H9 (cell line): ENCODE results near the gene S100Z. TPM values are rescaled to one million over a fixed set of nuclear protein-coding genes. Genes with fewer than 3 reads are reported as not detected.
"Not testable (repeated sequence)": the region's sequence is repeated elsewhere in the genome, so short reads cannot be mapped to it uniquely, and the experiment has no call there.

ENCODE experiments used
- DNase-seq: peaks from one replicate; pipeline ENCODE4 v3.0.0-alpha.2; 2017
- H2AFZ ChIP-seq: one replicate; pipeline ENCODE4 v1.6.1; 2013; ENCODE audit warnings: mild to moderate bottlenecking, low read length, control low read depth, moderate library complexity
- H2AK5ac ChIP-seq: 2 replicates; pipeline ENCODE4 v1.6.1; 2013; ENCODE audit warnings: low read length, control low read depth, mixed read lengths; ENCODE audit not compliant: insufficient read length
- H2BK120ac ChIP-seq: one replicate; pipeline ENCODE4 v1.6.1; 2013; ENCODE audit warnings: low read depth, mild to moderate bottlenecking, low read length, control low read depth, inconsistent platforms; ENCODE audit not compliant: poor library complexity, severe bottlenecking
- H2BK12ac ChIP-seq: 2 replicates; pipeline ENCODE4 v1.6.1; 2013; ENCODE audit warnings: low read length, control low read depth, mixed read lengths, low read depth; ENCODE audit not compliant: insufficient read length
- H2BK15ac ChIP-seq: 2 replicates; pipeline ENCODE4 v1.6.1; 2013; ENCODE audit warnings: low read depth, low read length, control low read depth
- H2BK20ac ChIP-seq: one replicate; pipeline ENCODE4 v1.6.1; 2013; ENCODE audit warnings: low read depth, mild to moderate bottlenecking, low read length, control low read depth, inconsistent platforms; ENCODE audit not compliant: poor library complexity, severe bottlenecking
- H2BK5ac ChIP-seq: 2 replicates; pipeline ENCODE4 v1.6.1; 2013; ENCODE audit warnings: low read length, control low read depth, mixed read lengths; ENCODE audit not compliant: insufficient read length
- H3K14ac ChIP-seq: 2 replicates; pipeline ENCODE4 v1.6.1; 2013; ENCODE audit warnings: low read length, control low read depth; ENCODE audit not compliant: insufficient read depth
- H3K18ac ChIP-seq: 2 replicates; pipeline ENCODE4 v1.6.1; 2013; ENCODE audit warnings: low read depth, mild to moderate bottlenecking, mixed read lengths, low read length, control low read depth; ENCODE audit not compliant: insufficient read length
- H3K23ac ChIP-seq: 2 replicates; pipeline ENCODE4 v1.6.1; 2013; ENCODE audit warnings: low read length, control low read depth, mixed read lengths, low read depth; ENCODE audit not compliant: insufficient read length
- H3K23me2 ChIP-seq: 2 replicates; pipeline ENCODE4 v1.6.1; 2013; ENCODE audit warnings: low read depth, mild to moderate bottlenecking, mixed read lengths, low read length, control low read depth; ENCODE audit not compliant: insufficient read length, poor library complexity, severe bottlenecking
- H3K27ac ChIP-seq: 2 replicates; pipeline ENCODE4 v1.5.1; 2013; ENCODE audit warnings: low read length, control low read depth, mixed read lengths, low read depth; ENCODE audit not compliant: insufficient read length
- H3K27me3 ChIP-seq: 2 replicates; pipeline ENCODE4 v1.6.1; 2013; ENCODE audit warnings: low read length, control low read depth, inconsistent platforms; ENCODE audit not compliant: insufficient read depth
- H3K4ac ChIP-seq: 2 replicates; pipeline ENCODE4 v1.6.1; 2013; ENCODE audit warnings: low read depth, mild to moderate bottlenecking, control low read depth, inconsistent platforms, low read length, moderate library complexity
- H3K4me1 ChIP-seq: 2 replicates; pipeline ENCODE4 v1.6.1; 2013; ENCODE audit warnings: low read length, control low read depth, inconsistent platforms; ENCODE audit not compliant: insufficient read depth
- H3K4me2 ChIP-seq: 2 replicates; pipeline ENCODE4 v1.6.1; 2013; ENCODE audit warnings: low read length, control low read depth, mixed read lengths; ENCODE audit not compliant: insufficient read length, insufficient read depth
- H3K56ac ChIP-seq: 2 replicates; pipeline ENCODE4 v1.6.1; 2013; ENCODE audit warnings: low read depth, mild to moderate bottlenecking, mixed read lengths, low read length, control low read depth; ENCODE audit not compliant: insufficient read length
- H3K79me1 ChIP-seq: 2 replicates; pipeline ENCODE4 v1.6.1; 2013; ENCODE audit warnings: low read depth, mild to moderate bottlenecking, moderate library complexity, low read length, control low read depth, inconsistent platforms; ENCODE audit not compliant: insufficient read depth, poor library complexity, severe bottlenecking
- H3K79me2 ChIP-seq: 2 replicates; pipeline ENCODE4 v1.6.1; 2013; ENCODE audit warnings: low read length, control low read depth, inconsistent platforms; ENCODE audit not compliant: insufficient read depth
- H3K9ac ChIP-seq: 2 replicates; pipeline ENCODE4 v1.6.1; 2013; ENCODE audit warnings: low read length, control low read depth, mixed read lengths; ENCODE audit not compliant: insufficient read length; ENCODE audit errors: extremely low read depth
- H3K9me3 ChIP-seq: one replicate; pipeline ENCODE4 v1.6.1; 2013; ENCODE audit warnings: low read depth, low read length, inconsistent platforms; ENCODE audit not compliant: control insufficient read depth
- H3T11ph ChIP-seq: one replicate; pipeline ENCODE4 v1.6.1; 2013; ENCODE audit warnings: mild to moderate bottlenecking, low read length, control low read depth, inconsistent platforms
- H4K20me1 ChIP-seq: one replicate; pipeline ENCODE4 v1.6.1; 2013; ENCODE audit not compliant: control insufficient read depth, insufficient read length, insufficient read depth
- H4K5ac ChIP-seq: 2 replicates; pipeline ENCODE4 v1.6.1; 2013; ENCODE audit warnings: low read depth, mild to moderate bottlenecking, mixed read lengths, low read length, control low read depth; ENCODE audit not compliant: insufficient read length
- H4K8ac ChIP-seq: replicated peaks from 2 replicates; pipeline ENCODE4 v1.6.1; 2013; ENCODE audit warnings: low read length, control low read depth, mixed read lengths, low read depth; ENCODE audit not compliant: insufficient read length
- H4K91ac ChIP-seq: 2 replicates; pipeline ENCODE4 v1.6.1; 2013; ENCODE audit warnings: low read depth, mild to moderate bottlenecking, moderate library complexity, mixed read lengths, low read length, control low read depth; ENCODE audit not compliant: insufficient read length
- H3K27ac Mint-ChIP-seq, 3 experiments: 2 replicates in 2 of 3; 3 replicates in 1 of 3; pipeline ENCODE4 v1.8.0; 2020 to 2021; ENCODE audit warnings: mixed read lengths in 3 of 3, mild to moderate bottlenecking in 1 of 3, moderate library complexity in 1 of 3
- H3K27me3 Mint-ChIP-seq: 2 replicates; pipeline ENCODE4 v1.8.0; 2021; ENCODE audit warnings: low read depth, mild to moderate bottlenecking, moderate library complexity, mixed read lengths
- H3K36me3 Mint-ChIP-seq, 3 experiments: 2 replicates in 2 of 3; 3 replicates in 1 of 3; pipeline ENCODE4 v1.8.0; 2020 to 2021; ENCODE audit warnings: low read depth in 3 of 3, mixed read lengths in 3 of 3; ENCODE audit not compliant: insufficient read depth in 1 of 3
- H3K4me1 Mint-ChIP-seq, 2 experiments: 2 replicates each; pipeline ENCODE4 v1.8.0; 2020; ENCODE audit warnings: mixed read lengths in 2 of 2
- H3K4me3 Mint-ChIP-seq, 2 experiments: 2 replicates in 1 of 2; 3 replicates in 1 of 2; pipeline ENCODE4 v1.8.0; 2020 to 2021; ENCODE audit warnings: mild to moderate bottlenecking in 2 of 2, mixed read lengths in 2 of 2, moderate library complexity in 1 of 2
- H3K9me3 Mint-ChIP-seq, 2 experiments: 2 replicates in 1 of 2; 3 replicates in 1 of 2; pipeline ENCODE4 v1.8.0; 2020; ENCODE audit warnings: mild to moderate bottlenecking in 2 of 2, mixed read lengths in 2 of 2, moderate library complexity in 1 of 2
- WGBS: extraction: QIAGEN DNeasy Blood & Tissue Kit; methylation state at CpG from one replicate; pipeline ENCODE4 v1.1.7; 2013; ENCODE audit warnings: missing lambda C conversion rate, low lambda C conversion rate, mixed read lengths; ENCODE audit not compliant: insufficient read length; ENCODE audit errors: extremely low coverage; 5-methylcytosine and 5-hydroxymethylcytosine counted together
- total RNA-seq: library from RNA; stranded (reverse); gene quantifications from 2 replicates; pipeline ENCODE4 v1.2.1, GENCODE V29; 2021
- TF ChIP-seq, protein P1 (sequence below): fragments of 200-600 bp; sonication (generic); conservative IDR thresholded peaks from 3 replicates; pipeline ENCODE4 v1.8.0; 2021; ENCODE audit warnings: antibody characterized with exemption, mild to moderate bottlenecking

Gene S100Z
- total RNA-seq, 1 experiment from 2014 or later: not detected

DNA sequence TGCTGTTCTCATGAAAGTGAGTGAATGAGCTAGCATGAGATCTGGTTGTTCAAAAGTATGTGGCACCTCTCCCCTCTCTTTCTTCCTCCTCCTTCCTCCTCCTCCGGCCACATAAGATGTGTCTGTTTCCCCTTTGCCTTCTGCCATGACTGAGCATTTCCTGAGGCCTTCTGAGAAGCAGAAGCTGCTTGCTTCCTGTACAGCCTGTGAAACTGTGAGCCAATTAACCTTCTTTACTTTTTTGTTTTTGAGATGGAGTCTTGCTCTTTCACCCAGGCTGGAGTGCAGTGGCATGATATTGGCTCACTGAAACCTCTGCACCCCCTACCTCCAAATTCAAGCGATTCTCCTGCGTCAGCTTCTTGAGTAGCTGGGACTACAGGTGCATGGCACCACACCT lies 6.1 kb downstream of the S100Z start:
- Mint-ChIP-seq H3K27me3 (no peaks in the 10 kb centered on the region), H3K9me3 (peaks cover 20 to 29% of the 10 kb centered on the region in 2 experiments), H3K36me3 (peaks cover 13 to 23% (median 21%) of the 10 kb centered on the region in 3 experiments), H3K27ac (no peak overlapping the region), H3K4me3 (no peak overlapping the region), H3K4me1 (peaks cover 5 to 14% of the 10 kb centered on the region in 2 experiments)
- no peak overlapping the region for H2BK5ac ChIP-seq
- H3K9ac ChIP-seq: no peak overlapping the region
- H2BK12ac ChIP-seq: no peak overlapping the region
- H3K4me1 ChIP-seq: no peaks in the 10 kb centered on the region
- no peak overlapping the region for H3K56ac ChIP-seq
- no peaks in the 10 kb centered on the region for H3K79me2 ChIP-seq
- no peak overlapping the region for H3K18ac ChIP-seq
- H2BK20ac ChIP-seq: no peak overlapping the region
- H3K14ac ChIP-seq: no peak overlapping the region
- no peak overlapping the region for H3K4me2 ChIP-seq
- H2AK5ac ChIP-seq: no peak overlapping the region
- no peak overlapping the region for H4K8ac ChIP-seq
- H4K91ac ChIP-seq: no peak overlapping the region
- H3K4ac ChIP-seq: no peak overlapping the region
- WGBS: no CpG with 5 or more reads among the region's 3 CpGs
- H3K23ac ChIP-seq: no peak overlapping the region
- no peak overlapping the region for H2BK120ac ChIP-seq
- peaks cover 9% of the 10 kb centered on the region for H3K9me3 ChIP-seq
- H4K20me1 ChIP-seq: no peaks in the 10 kb centered on the region
- TF ChIP-seq, protein P1, sequence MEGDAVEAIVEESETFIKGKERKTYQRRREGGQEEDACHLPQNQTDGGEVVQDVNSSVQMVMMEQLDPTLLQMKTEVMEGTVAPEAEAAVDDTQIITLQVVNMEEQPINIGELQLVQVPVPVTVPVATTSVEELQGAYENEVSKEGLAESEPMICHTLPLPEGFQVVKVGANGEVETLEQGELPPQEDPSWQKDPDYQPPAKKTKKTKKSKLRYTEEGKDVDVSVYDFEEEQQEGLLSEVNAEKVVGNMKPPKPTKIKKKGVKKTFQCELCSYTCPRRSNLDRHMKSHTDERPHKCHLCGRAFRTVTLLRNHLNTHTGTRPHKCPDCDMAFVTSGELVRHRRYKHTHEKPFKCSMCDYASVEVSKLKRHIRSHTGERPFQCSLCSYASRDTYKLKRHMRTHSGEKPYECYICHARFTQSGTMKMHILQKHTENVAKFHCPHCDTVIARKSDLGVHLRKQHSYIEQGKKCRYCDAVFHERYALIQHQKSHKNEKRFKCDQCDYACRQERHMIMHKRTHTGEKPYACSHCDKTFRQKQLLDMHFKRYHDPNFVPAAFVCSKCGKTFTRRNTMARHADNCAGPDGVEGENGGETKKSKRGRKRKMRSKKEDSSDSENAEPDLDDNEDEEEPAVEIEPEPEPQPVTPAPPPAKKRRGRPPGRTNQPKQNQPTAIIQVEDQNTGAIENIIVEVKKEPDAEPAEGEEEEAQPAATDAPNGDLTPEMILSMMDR: no peak
- no peak overlapping the region for H3K27ac ChIP-seq
- no peak for DNase-seq
- no peak overlapping the region for H2AFZ ChIP-seq
- H3T11ph ChIP-seq: no peak overlapping the region
- H3K23me2 ChIP-seq: no peaks in the 10 kb centered on the region
- H2BK15ac ChIP-seq: no peak overlapping the region
- no peak overlapping the region for H4K5ac ChIP-seq
- no peaks in the 10 kb centered on the region for H3K79me1 ChIP-seq
- no peaks in the 10 kb centered on the region for H3K27me3 ChIP-seq

DNA sequence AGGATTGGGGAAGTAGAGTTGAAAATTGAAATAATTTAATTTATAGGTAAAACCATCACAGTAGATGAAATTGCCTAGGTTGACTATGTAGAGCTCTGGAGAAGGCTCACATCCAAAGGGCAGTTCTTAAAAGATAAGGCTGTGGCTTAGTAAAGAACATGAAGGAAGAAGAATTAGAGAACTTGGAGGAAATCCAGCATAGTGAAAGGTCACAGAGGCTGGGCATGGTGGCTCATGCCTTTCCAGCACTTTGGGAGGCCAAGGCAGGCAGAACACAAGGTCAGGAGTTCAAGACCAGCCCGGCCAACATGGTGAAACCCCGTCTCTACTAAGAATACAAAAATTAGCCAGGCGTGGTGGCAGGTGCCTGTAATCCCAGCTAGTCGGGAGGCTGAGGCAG lies 7.0 kb downstream of the S100Z start:
- no CpG with 5 or more reads among the region's 4 CpGs for WGBS
- H4K20me1 ChIP-seq, H3K27ac ChIP-seq, H3K23ac ChIP-seq, H3K23me2 ChIP-seq, H4K5ac ChIP-seq, H3K9me3 ChIP-seq, H3K4ac ChIP-seq, H2BK15ac ChIP-seq, H4K91ac ChIP-seq, H3K18ac ChIP-seq, H3T11ph ChIP-seq, H3K4me2 ChIP-seq, H3K14ac ChIP-seq, H3K79me2 ChIP-seq, H3K4me3 Mint-ChIP-seq, H3K27me3 Mint-ChIP-seq, H2BK12ac ChIP-seq, H4K8ac ChIP-seq, DNase-seq, H3K79me1 ChIP-seq, H3K56ac ChIP-seq, H2BK5ac ChIP-seq, H3K4me1 ChIP-seq, H2AFZ ChIP-seq, H2BK20ac ChIP-seq, H3K27me3 ChIP-seq, H3K27ac Mint-ChIP-seq, H2BK120ac ChIP-seq, H2AK5ac ChIP-seq, H3K9ac ChIP-seq: not testable (repeated sequence)
- H3K9me3 Mint-ChIP-seq: peaks cover 20 to 29% of the 10 kb centered on the region in 2 experiments
- peaks cover 13 to 23% (median 21%) of the 10 kb centered on the region in 3 experiments for H3K36me3 Mint-ChIP-seq
- peaks cover 11 to 17% of the 10 kb centered on the region in 2 experiments for H3K4me1 Mint-ChIP-seq
